H1 (cell line): ENCODE results near the gene DDR1.

Experiments
- CEBPB ChIP-seq: IDR thresholded peaks from 2 replicates; pipeline ENCODE4 v1.6.1; 2012; ENCODE audit warnings: low read depth, low read length
- CTCF ChIP-seq, 3 experiments: IDR thresholded peaks; 1 replicate in 2 of 3; 2 replicates in 1 of 3; pipeline versions ENCODE4 v1.5.1 to v1.6.1; 2011; ENCODE audit warnings: low read length in 3 of 3, mild to moderate bottlenecking in 3 of 3, inconsistent platforms in 2 of 3, low read depth in 1 of 3, moderate library complexity in 1 of 3; ENCODE audit not compliant: insufficient read depth in 1 of 3; ENCODE audit errors: control extremely low read depth in 1 of 3
- EZH2 ChIP-seq: fragments of 200-600 bp; sonication (generic); IDR thresholded peaks from 2 replicates; pipeline ENCODE4 v1.7.1; 2012; ENCODE audit warnings: low read depth, mild to moderate bottlenecking, moderate library complexity, low read length, inconsistent platforms; ENCODE audit not compliant: severe bottlenecking
- POLR2A ChIP-seq, 2 experiments: IDR thresholded peaks; 1 replicate in 1 of 2; 2 replicates in 1 of 2; pipeline ENCODE4 v1.6.1; 2011; ENCODE audit warnings: low read depth in 2 of 2, low read length in 2 of 2, mild to moderate bottlenecking in 2 of 2; ENCODE audit errors: control extremely low read depth in 1 of 2
- POLR2AphosphoS5 ChIP-seq: IDR thresholded peaks from 2 replicates; pipeline ENCODE4 v1.6.1; 2011; ENCODE audit warnings: low read depth, low read length
- RAD21 ChIP-seq, 2 experiments: IDR thresholded peaks in 1 of 2; conservative IDR thresholded peaks in 1 of 2; 2 replicates each; pipeline ENCODE4 v1.6.1; 2011; ENCODE audit warnings: low read depth in 2 of 2, low read length in 2 of 2, improper control_type of control experiment in 1 of 2, inconsistent platforms in 1 of 2, mild to moderate bottlenecking in 1 of 2, moderate library complexity in 1 of 2
- TAF1 ChIP-seq: IDR thresholded peaks from 2 replicates; pipeline ENCODE4 v1.6.1; 2011; ENCODE audit warnings: mild to moderate bottlenecking, low read depth, low read length
- TCF12 ChIP-seq: IDR thresholded peaks from 2 replicates; pipeline ENCODE4 v1.6.1; 2011; ENCODE audit warnings: low read depth, mild to moderate bottlenecking, low read length
- ZNF274 ChIP-seq: IDR thresholded peaks from 2 replicates; pipeline ENCODE4 v1.7.0; 2012; ENCODE audit warnings: low read length, borderline replicate concordance; ENCODE audit errors: extremely low read depth

DNA sequence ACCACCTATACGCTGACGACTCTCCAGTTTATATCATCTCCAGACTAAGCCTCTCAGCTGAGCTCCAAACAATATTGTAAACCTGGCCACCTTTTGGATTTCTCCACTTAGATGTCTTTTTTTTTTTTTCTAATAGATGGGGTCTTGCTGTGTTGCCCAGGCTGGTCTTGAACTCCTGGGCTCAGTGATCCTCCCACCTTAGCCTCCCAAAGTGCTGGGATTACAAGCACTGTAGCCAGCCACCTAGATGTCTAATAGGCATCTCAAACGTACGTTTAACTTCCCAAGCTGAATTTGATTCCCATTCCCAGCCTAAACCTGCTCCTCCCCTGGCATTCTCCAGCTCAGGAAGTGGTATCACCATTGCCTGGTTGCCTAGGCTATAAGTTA lies 5.2 kb downstream of the DDR1 start:
- TF ChIP-seq TAF1 (no peak), POLR2A (IDR thresholded peaks at IDR 0.05; ENCODE audit: control extremely low read depth in 1 of 2, low read depth in 2 of 2, low read length in 2 of 2) (no peak), ZNF274 (no peak), CTCF (IDR thresholded peaks at IDR 0.05; ENCODE audit: control extremely low read depth in 1 of 3, insufficient read depth in 1 of 3, low read depth in 1 of 3, low read length in 3 of 3) (no peak), TCF12 (no peak), EZH2 (no peak), POLR2AphosphoS5 (no peak), RAD21 (IDR thresholded peaks at IDR 0.05 in 1 of 2, conservative IDR thresholded peaks at IDR 0.05 in 1 of 2; ENCODE audit: low read depth in 2 of 2, low read length in 2 of 2) (no peak), CEBPB (no peak)
